ENCODE results near the gene CCL4L2. TPM values are rescaled to one million over a fixed set of nuclear protein-coding genes. Genes with fewer than 3 reads are reported as not detected.
"Not testable (repeated sequence)": the region's sequence is repeated elsewhere in the genome, so short reads cannot be mapped to it uniquely, and the experiment has no call there.

The CCL4L2 gene
- polyA plus RNA-seq, 1 donor from 2014 or later = not detected

GRCh38 chr17:36242046-36242445, 31.2 kb downstream of the CCL4L2 start:
- not testable (repeated sequence) for H3K36me3 Mint-ChIP-seq, H3K4me1 Mint-ChIP-seq, H3K27me3 Mint-ChIP-seq, H3K27ac Mint-ChIP-seq, H3K9me3 Mint-ChIP-seq, H3K4me3 Mint-ChIP-seq

Other genes with a start within 250 kb of the CCL4L2 start
- gene CCL16, start 229.6 kb upstream of the CCL4L2 start, polyA plus RNA-seq = not detected
- not detected for gene CCL14, start 224.3 kb upstream of the CCL4L2 start, polyA plus RNA-seq
- not detected for gene CCL15, start 209.5 kb upstream of the CCL4L2 start, polyA plus RNA-seq
- gene CCL23, start 193.1 kb upstream of the CCL4L2 start, polyA plus RNA-seq = not detected
- gene CCL18, start 146.8 kb upstream of the CCL4L2 start, polyA plus RNA-seq = not detected
- gene CCL3, start 120.9 kb upstream of the CCL4L2 start, polyA plus RNA-seq = 1.2 TPM
- gene CCL4, start 107.2 kb upstream of the CCL4L2 start, polyA plus RNA-seq = 8.4 TPM
- 0.84 TPM for gene TBC1D3B, start 34.4 kb upstream of the CCL4L2 start, polyA plus RNA-seq
- 0.53 TPM for gene CCL3L1, start 14.3 kb upstream of the CCL4L2 start, polyA plus RNA-seq
- not detected for gene TBC1D3I, start 53.5 kb downstream of the CCL4L2 start, polyA plus RNA-seq
- gene TBC1D3G, start 112.8 kb downstream of the CCL4L2 start, polyA plus RNA-seq = not detected
- gene TBC1D3H, start 177.4 kb downstream of the CCL4L2 start, polyA plus RNA-seq = not detected